ENCODE measurements around the gene DLL4.

The DLL4 gene

GRCh38 chr15:40984964-40985363, 55.8 kb downstream of the DLL4 start:
- in situ Hi-C loops (cut with MboI; ENCODE audit: low sequenced_read_pairs), result no loop called here

- in situ Hi-C loops (cut with MboI; ENCODE audit: low sequenced_read_pairs), result no loop called here
Observed at GRCh38 chr15:40985541-40986330, 56.6 kb downstream of the DLL4 start.

- in situ Hi-C loops (cut with MboI; ENCODE audit: low sequenced_read_pairs), result no loop called here
Observed at GRCh38 chr15:40986820-40987219, 57.7 kb downstream of the DLL4 start.

GRCh38 chr15:40988156-40988555, 59.0 kb downstream of the DLL4 start:
- in situ Hi-C loops (cut with MboI; ENCODE audit: low sequenced_read_pairs), result no loop called here

All from HL-60/S4 (cell line).